Fibroblast of the aortic adventitia (primary cell): Measurements from ENCODE around the gene OR2G2. TPM values are rescaled to one million over a fixed set of nuclear protein-coding genes. Genes with fewer than 3 reads are reported as not detected.

Source experiments
- DNase-seq: peaks from one replicate; pipeline ENCODE4 v3.0.0-alpha.2; 2010; ENCODE audit warnings: low read depth
- H3K4me3 ChIP-seq: 2 replicates; pipeline ENCODE4 v1.5.1; 2011; ENCODE audit warnings: low read depth, mild to moderate bottlenecking, control low read depth, low read length, moderate library complexity
- small RNA-seq: library from RNA; depleted of rRNA; stranded (forward); fragments of <200 nt; gene quantifications from one replicate; pipeline ENCODE3, GENCODE V24; 2012
- total RNA-seq: library from RNA; depleted of rRNA; stranded (reverse); fragments of >200 nt; gene quantifications from 2 replicates; pipeline ENCODE4 v1.2.3, GENCODE V29; 2012; ENCODE audit warnings: low replicate concordance
- TF ChIP-seq, protein P1 (sequence below): IDR thresholded peaks from 2 replicates; pipeline ENCODE4 v1.5.1; 2011; ENCODE audit warnings: mild to moderate bottlenecking, low read length, control low read depth, inconsistent platforms; ENCODE audit not compliant: insufficient read depth

OR2G2 gene
- total RNA-seq, 1 donor, result not detected

DNA sequence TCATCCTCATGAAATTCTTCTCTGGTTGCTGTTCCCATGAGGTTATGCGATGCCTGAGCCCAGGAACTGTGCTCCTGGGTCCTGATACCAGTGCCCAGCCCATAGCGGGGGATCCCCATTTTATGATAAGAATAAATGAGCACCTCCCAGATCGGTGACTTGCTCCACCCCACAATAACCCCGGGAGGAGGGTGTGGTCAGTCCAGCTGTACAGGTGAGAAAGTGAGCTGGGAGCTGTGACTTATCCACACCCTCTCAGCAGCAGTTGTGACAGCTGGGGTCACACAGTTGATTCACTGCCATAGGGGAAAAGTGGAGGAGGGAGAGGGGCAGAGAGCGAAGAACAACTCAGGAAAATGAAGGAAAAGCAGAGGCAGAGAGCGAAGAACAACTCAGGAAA is 50.6 kb downstream of the OR2G2 start:
- TF ChIP-seq, protein P1, sequence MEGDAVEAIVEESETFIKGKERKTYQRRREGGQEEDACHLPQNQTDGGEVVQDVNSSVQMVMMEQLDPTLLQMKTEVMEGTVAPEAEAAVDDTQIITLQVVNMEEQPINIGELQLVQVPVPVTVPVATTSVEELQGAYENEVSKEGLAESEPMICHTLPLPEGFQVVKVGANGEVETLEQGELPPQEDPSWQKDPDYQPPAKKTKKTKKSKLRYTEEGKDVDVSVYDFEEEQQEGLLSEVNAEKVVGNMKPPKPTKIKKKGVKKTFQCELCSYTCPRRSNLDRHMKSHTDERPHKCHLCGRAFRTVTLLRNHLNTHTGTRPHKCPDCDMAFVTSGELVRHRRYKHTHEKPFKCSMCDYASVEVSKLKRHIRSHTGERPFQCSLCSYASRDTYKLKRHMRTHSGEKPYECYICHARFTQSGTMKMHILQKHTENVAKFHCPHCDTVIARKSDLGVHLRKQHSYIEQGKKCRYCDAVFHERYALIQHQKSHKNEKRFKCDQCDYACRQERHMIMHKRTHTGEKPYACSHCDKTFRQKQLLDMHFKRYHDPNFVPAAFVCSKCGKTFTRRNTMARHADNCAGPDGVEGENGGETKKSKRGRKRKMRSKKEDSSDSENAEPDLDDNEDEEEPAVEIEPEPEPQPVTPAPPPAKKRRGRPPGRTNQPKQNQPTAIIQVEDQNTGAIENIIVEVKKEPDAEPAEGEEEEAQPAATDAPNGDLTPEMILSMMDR, result no peak
- H3K4me3 ChIP-seq, result no peak overlapping the region
- DNase-seq, result no peak

Small RNA genes within 50 kb of the gene (small RNA-seq; reads per million reads assigned to genes)
- gene RF00026, result not detected

Other genes with a start within 250 kb of the OR2G2 start
- under 0.01 TPM in 1 of 2 replicates, not detected in the other for gene NLRP3, start 172.2 kb upstream of the OR2G2 start, total RNA-seq
- gene OR2B11, start 130.3 kb upstream of the OR2G2 start, total RNA-seq, result not detected in 2 replicates
- not detected in 2 replicates for gene OR2C3, start 51.9 kb upstream of the OR2G2 start, total RNA-seq
- not detected in 2 replicates for gene GCSAML, start 39.2 kb upstream of the OR2G2 start, total RNA-seq
- gene OR2G3, start 17.2 kb downstream of the OR2G2 start, total RNA-seq, result not detected in 2 replicates
- not detected in 2 replicates for gene OR13G1, start 91.4 kb downstream of the OR2G2 start, total RNA-seq
- not detected in 2 replicates for gene OR6F1, start 128.3 kb downstream of the OR2G2 start, total RNA-seq
- gene OR14K1, start 150.3 kb downstream of the OR2G2 start, total RNA-seq, result not detected in 2 replicates
- gene OR14A2, start 159.8 kb downstream of the OR2G2 start, total RNA-seq, result not detected in 2 replicates
- gene OR1C1, start 172.2 kb downstream of the OR2G2 start, total RNA-seq, result not detected in 2 replicates
- gene OR14A16, start 235.8 kb downstream of the OR2G2 start, total RNA-seq, result not detected in 2 replicates